Nasal cavity respiratory epithelium epithelial cell of viscerocranial mucosa (primary cell): ENCODE measurements around the gene FOXL2NB. TPM values are rescaled to one million over a fixed set of nuclear protein-coding genes. Genes with fewer than 3 reads are reported as not detected.

ENCODE experiments used
- total RNA-seq: library from RNA; depleted of rRNA; stranded (reverse); fragments of >200 nt; gene quantifications from 2 replicates; pipeline ENCODE4 v1.2.3, GENCODE V29; 2014

FOXL2NB gene
- total RNA-seq = under 0.01 and 0.57 TPM in 2 replicates

DNA sequence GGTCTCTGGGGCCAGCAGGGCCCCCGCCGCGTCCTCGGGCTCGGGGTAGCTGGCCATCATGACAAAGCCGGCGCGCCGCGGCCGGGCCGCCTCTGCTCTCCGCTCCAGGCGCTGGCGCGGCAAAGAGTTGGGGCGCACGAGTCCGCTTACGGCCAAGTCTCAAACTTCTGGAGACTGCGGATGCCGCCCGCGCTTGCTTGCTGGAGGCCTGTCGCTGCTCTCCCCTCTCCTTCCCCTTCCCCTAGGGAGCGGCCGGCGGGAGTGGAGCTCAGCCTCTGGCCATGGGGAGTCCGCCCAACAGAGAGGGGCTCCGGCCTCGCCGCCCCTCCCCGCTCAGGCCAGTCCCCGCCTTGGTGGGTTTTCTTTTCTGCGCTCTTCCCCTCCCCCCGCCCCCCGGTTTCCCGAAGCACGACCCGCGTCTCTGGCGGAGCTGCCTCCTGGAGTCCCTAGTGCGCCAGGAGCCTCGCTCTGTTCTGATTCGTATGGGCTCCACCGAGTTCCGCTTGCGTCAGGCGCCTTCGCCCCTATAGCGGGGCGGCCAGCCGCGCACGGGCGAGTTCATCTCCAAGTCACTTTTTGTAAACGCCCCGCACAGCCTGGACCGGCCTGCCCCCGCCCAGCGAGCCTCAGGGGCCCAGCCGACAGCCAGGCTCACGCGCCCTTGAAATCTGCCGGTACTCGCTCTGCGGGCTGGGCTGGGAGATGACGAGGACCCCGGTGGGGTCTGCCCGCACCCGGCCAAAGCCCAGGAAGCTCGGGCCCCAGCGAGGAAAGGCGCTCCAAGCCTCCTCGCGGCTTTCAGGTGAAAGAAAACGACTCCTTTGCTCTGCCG lies at the start of gene FOXL2NB, which contains the start of gene FOXL2:
Gene FOXL2NB, plus strand, starts transcription at position 555 of the 832 bp plus-strand sequence. Its CDS starts 148 bp downstream, at position 703.
Gene FOXL2, minus strand, starts transcription at position 475 of the 832 bp plus-strand sequence. Its CDS starts 415 bp downstream, at position 60.

Other genes starting within 250 kb of the FOXL2NB start
- gene PIK3CB, start 112.3 kb upstream of the FOXL2NB start, total RNA-seq = 18.8 and 38.2 TPM in 2 replicates
- gene FOXL2, start 80 bp upstream of the FOXL2NB start, total RNA-seq = 0.68 and 1.1 TPM in 2 replicates
- not detected in 2 replicates for gene PRR23A, start 59.1 kb downstream of the FOXL2NB start, total RNA-seq
- gene PRR23B, start 73.7 kb downstream of the FOXL2NB start, total RNA-seq = not detected in 2 replicates
- gene PRR23C, start 97.7 kb downstream of the FOXL2NB start, total RNA-seq = not detected in 2 replicates